K562 (cell line): ENCODE data around the gene ZNF319. TPM values are rescaled to one million over a fixed set of nuclear protein-coding genes. Genes with fewer than 3 reads are reported as not detected.
A peak's percentile ranks its signal among the peaks of the same experiment; 100 is the strongest.

Experiments
- ATAC-seq: fragments of 200-7000 bp; cut with Tn5 transposase; 3 replicates; pipeline ENCODE4 v1.9.1; 2020; ENCODE audit warnings: moderate library complexity
- BruUV-seq: library from RNA; stranded (reverse); fragments of 400-500 nt; replicated peaks from 2 replicates; lab custom pipeline; 2021; lab: Mats Ljungman, UMichigan
- CTCF ChIA-PET: fragments of 300-600 bp; formaldehyde crosslinking; extraction: SDS; loops from one replicate; lab custom pipeline; 2021; ENCODE audit warnings: low intra/inter-chr PET ratio; lab: Yijun Ruan, JAX
- POLR2A ChIA-PET: fragments of 300-600, 350-650 bp; sonication (Branson Sonifier 250); formaldehyde crosslinking; extraction: SDS; loops from one replicate; lab custom pipeline; 2021; ENCODE audit warnings: antibody characterized with exemption, inconsistent platforms; lab: Yijun Ruan, JAX
- DNase-seq, 4 experiments: peaks; one replicate each; pipeline versions ENCODE4 v3.0.0 to v3.0.0-alpha.2; 2011 to 2018; ENCODE audit warnings: low spot score in 3 of 4, mixed read lengths in 3 of 4; ENCODE audit errors: extremely low read depth in 1 of 4
- FAIRE-seq: peaks from 2 replicates; lab custom pipeline; 2011; peaks lifted over from hg19 to GRCh38; lab: Jason Lieb, UNC
- H2AFZ ChIP-seq: 2 replicates; pipeline ENCODE4 v1.6.0; 2011; ENCODE audit warnings: low read depth, low read length, control low read depth, inconsistent platforms
- H3K27ac ChIP-seq: fragments of 200-600 bp; 3 replicates; pipeline ENCODE4 v1.8.0; 2011; ENCODE audit warnings: low read depth, mild to moderate bottlenecking, control low read depth, inconsistent platforms, low read length, moderate library complexity, mixed read lengths; ENCODE audit errors: extremely low read depth
- H3K27me3 ChIP-seq, 2 experiments: fragments of 300-600 bp in 1 of 2; 2 replicates in 1 of 2; 3 replicates in 1 of 2; pipeline versions ENCODE4 v1.6.0 to v1.8.0; 2011; ENCODE audit warnings: inconsistent platforms in 2 of 2, low read length in 2 of 2, mild to moderate bottlenecking in 1 of 2, mixed read lengths in 1 of 2, moderate library complexity in 1 of 2; ENCODE audit not compliant: control insufficient read depth in 2 of 2, insufficient read depth in 2 of 2
- H3K36me3 ChIP-seq: fragments of 300-600 bp; 3 replicates; pipeline ENCODE4 v1.8.0; 2011; ENCODE audit warnings: mild to moderate bottlenecking, low read length, inconsistent platforms; ENCODE audit not compliant: control insufficient read depth, insufficient read depth
- H3K4me1 ChIP-seq, 2 experiments: fragments of 200-600 bp in 1 of 2; replicated peaks in 1 of 2; 2 replicates in 1 of 2; 3 replicates in 1 of 2; pipeline versions ENCODE4 v1.5.1 to v1.8.0; 2011; ENCODE audit warnings: inconsistent platforms in 2 of 2, low read length in 2 of 2, mild to moderate bottlenecking in 1 of 2, mixed read lengths in 1 of 2, moderate library complexity in 1 of 2; ENCODE audit not compliant: control insufficient read depth in 2 of 2, insufficient read depth in 2 of 2
- H3K4me2 ChIP-seq: 2 replicates; pipeline ENCODE4 v1.6.1; 2011; ENCODE audit warnings: low read length, control low read depth, inconsistent platforms, mixed read lengths; ENCODE audit not compliant: insufficient read depth
- H3K4me3 ChIP-seq: fragments of 200-600 bp; sonication (generic), shearing (Covaris generic); 2 replicates; pipeline ENCODE4 v1.5.1; 2016; ENCODE audit warnings: control low read depth, inconsistent platforms
- H3K79me2 ChIP-seq: fragments of 200-600 bp; 3 replicates; pipeline ENCODE4 v1.8.0; 2011; ENCODE audit warnings: low read length, inconsistent platforms; ENCODE audit not compliant: control insufficient read depth, insufficient read depth
- H3K9ac ChIP-seq, 2 experiments: 2 replicates each; pipeline versions ENCODE4 v1.6.0 to v1.6.1; 2011; ENCODE audit warnings: low read depth in 2 of 2, low read length in 2 of 2, control low read depth in 1 of 2, inconsistent platforms in 1 of 2, mild to moderate bottlenecking in 1 of 2, mixed read lengths in 1 of 2; ENCODE audit not compliant: insufficient read depth in 1 of 2
- H3K9me1 ChIP-seq: one replicate; pipeline ENCODE4 v1.6.0; 2011; ENCODE audit warnings: inconsistent platforms, mild to moderate bottlenecking, low read length, moderate library complexity; ENCODE audit not compliant: control insufficient read depth, insufficient read depth
- H3K9me3 ChIP-seq: replicated peaks from 2 replicates; pipeline ENCODE4 v1.5.1; 2011; ENCODE audit warnings: low read depth, low read length, inconsistent platforms; ENCODE audit not compliant: control insufficient read depth, insufficient read depth
- H4K20me1 ChIP-seq: replicated peaks from 2 replicates; pipeline ENCODE4 v1.6.1; 2011; ENCODE audit warnings: low read length, inconsistent platforms, mixed read lengths; ENCODE audit not compliant: control insufficient read depth, insufficient read depth
- ARID3A ChIP-seq: IDR thresholded peaks from 2 replicates; pipeline ENCODE4 v1.6.1; 2012; ENCODE audit warnings: low read depth, low read length, improper control_type of control experiment, borderline replicate concordance
- ATF2 ChIP-seq: sonication (generic); formaldehyde crosslinking; IDR thresholded peaks from 2 replicates; pipeline ENCODE4 v1.8.1; 2022; ENCODE audit warnings: missing genetic modification reagents
- HDAC1 ChIP-seq, 2 experiments: fragments of 450-650 bp; IDR thresholded peaks; 2 replicates each; pipeline ENCODE4 v1.6.1; 2016 to 2017; ENCODE audit warnings: inconsistent platforms in 1 of 2, mild to moderate bottlenecking in 1 of 2, moderate library complexity in 1 of 2
- MITF ChIP-seq: IDR thresholded peaks from 2 replicates; pipeline ENCODE4 v1.6.1; 2014; ENCODE audit warnings: antibody characterized with exemption
- MYC ChIP-seq, 2 experiments: fragments of 250-450 bp in 1 of 2; sonication (Bioruptor Pico) in 1 of 2; IDR thresholded peaks; 2 replicates each; pipeline versions ENCODE4 v1.5.1 to v1.6.1; 2012 to 2021; ENCODE audit warnings: low read depth in 2 of 2, borderline replicate concordance in 1 of 2, improper control_type of control experiment in 1 of 2, low read length in 1 of 2, mild to moderate bottlenecking in 1 of 2, moderate library complexity in 1 of 2
- PCBP1 ChIP-seq: fragments of 200-400 bp; formaldehyde crosslinking; IDR thresholded peaks from 2 replicates; pipeline ENCODE4 v1.6.1; 2018; ENCODE audit warnings: mild to moderate bottlenecking, low read depth, low read length; ENCODE audit not compliant: poor library complexity, severe bottlenecking
- PTBP1 ChIP-seq: fragments of 200-400 bp; formaldehyde crosslinking; IDR thresholded peaks from 2 replicates; pipeline ENCODE4 v1.6.1; 2017; ENCODE audit warnings: low read depth, low read length
- SIN3B ChIP-seq: fragments of 450-650 bp; IDR thresholded peaks from 2 replicates; pipeline ENCODE4 v1.6.1; 2017; ENCODE audit warnings: low read depth, mild to moderate bottlenecking, moderate library complexity
- SMARCB1 ChIP-seq: IDR thresholded peaks from 2 replicates; pipeline ENCODE4 v1.6.1; 2011; ENCODE audit warnings: improper control_type of control experiment, low read depth; ENCODE audit not compliant: insufficient read length
- U2AF1 ChIP-seq: fragments of 200-400 bp; formaldehyde crosslinking; optimal IDR thresholded peaks from 2 replicates; pipeline ENCODE3; 2017; ENCODE audit warnings: mild to moderate bottlenecking, low read depth, low read length, moderate library complexity
- ZBTB5 ChIP-seq: fragments of 450-650 bp; IDR thresholded peaks from 2 replicates; pipeline ENCODE4 v1.6.1; 2017; ENCODE audit warnings: antibody characterized with exemption
- ZKSCAN3 ChIP-seq: fragments of 250-450 bp; sonication (Bioruptor Pico); IDR thresholded peaks from 2 replicates; pipeline ENCODE4 v1.4.0; 2020
- ZZZ3 ChIP-seq: fragments of 450-650 bp; IDR thresholded peaks from 2 replicates; pipeline ENCODE4 v1.6.1; 2016; ENCODE audit warnings: antibody characterized with exemption, mild to moderate bottlenecking, moderate library complexity
- WGBS: fragments of 100-300 bp; shearing (Covaris generic); methylation state at CpG from one replicate; pipeline ENCODE4 v1.1.6; 2016; ENCODE audit warnings: low coverage, mixed read lengths; ENCODE audit not compliant: insufficient coverage; ENCODE audit errors: missing lambda C conversion rate; 5-methylcytosine and 5-hydroxymethylcytosine counted together
- in situ Hi-C: fragments of 300-500 bp; cut with MboI; formaldehyde crosslinking; loops from 4 replicates; pipeline ENCODE4 v1.15.0; 2018; ENCODE audit warnings: inconsistent platforms, mixed read lengths
- intact Hi-C: fragments of 100-400 bp; cut with micrococcal nuclease; formaldehyde crosslinking; loops from 2 replicates; pipeline ENCODE4 v1.14.2; 2022
- polyA plus RNA-seq, 8 experiments: library from polyadenylated mRNA; depleted of rRNA in 4 of 8; stranded (reverse) in 5 of 8; unstranded in 3 of 8; fragments of >200 nt; fragmentation: Nextera tagmentation in 2 of 8; fragmentation: Illumina TruSeq in 1 of 8; extraction: Ambion mirVana in 2 of 8; extraction: Trizol in 1 of 8; gene quantifications; 2 replicates each; pipeline versions ENCODE4 v1.2.1 to v1.2.3, GENCODE V29; 2011 to 2014; ENCODE audit warnings: inconsistent platforms in 1 of 8, missing spikeins in 1 of 8
- total RNA-seq, 7 experiments: library from RNA; depleted of rRNA in 6 of 7; stranded (reverse); fragments of >200 nt in 6 of 7; fragmentation: Illumina TruSeq in 2 of 7; extraction: Trizol in 2 of 7; gene quantifications; 2 replicates each; pipeline versions ENCODE4 v1.2.1 to v1.2.3, GENCODE V29; 2011 to 2021; ENCODE audit warnings: low replicate concordance in 1 of 7

Gene ZNF319
- total and polyA plus RNA-seq, 9 of the 15 experiments (the other 6 are each of a cell fraction or from before 2014, with no cell fraction given), result 0.20 to 5.7 (median 1.4) TPM

- H3K27me3 ChIP-seq, result no peaks in the 10 kb centered on the region
- WGBS, result 53% methylated on average over 8 of the region's 8 CpGs
- BruUV-seq, result TSS peak; percentile 87
- H3K79me2 ChIP-seq, result peaks cover under 1% of the 10 kb centered on the region; the same call in 1 of the 3 replicates
- FAIRE-seq (peak; percentile 82), DNase-seq (peak; percentile 46 to 73 (median 58)), ATAC-seq (peak; percentile 34; the same call in 2 of the 3 replicates)
- H3K4me1 ChIP-seq, result peaks cover 12 to 22% of the 10 kb centered on the region in 2 experiments; a peak in 4 of 5 replicates
- in situ Hi-C loops (no loop called here), intact Hi-C loops (loop anchor here (1.0 to 10.0 kb wide), 6 partner anchors 101 to 734 kb away; partner anchors contain the start of gene CSNK2A2)
- H3K4me2 ChIP-seq, result no peak overlapping the region
- no peak overlapping the region for H2AFZ ChIP-seq
- H3K9me1 ChIP-seq, result peaks cover under 1% of the 10 kb centered on the region
- peaks cover 16% of the 10 kb centered on the region; the same call in 1 of the 3 replicates for H3K36me3 ChIP-seq
- H3K9ac ChIP-seq, result no peak overlapping the region
- H3K4me3 ChIP-seq, result no peak overlapping the region
- H3K27ac ChIP-seq, result no peak overlapping the region
- H4K20me1 ChIP-seq, result no peaks in the 10 kb centered on the region
- ChIA-PET POLR2A (no interaction called here), CTCF (interaction anchor here (0.5 to 2.2 kb wide), 5 partner anchors 101 to 641 kb away, joined by 3 to 20 read pairs (median 3); no protein-coding TSS in a partner anchor)
- H3K9me3 ChIP-seq, result no peaks in the 10 kb centered on the region
- TF ChIP-seq ARID3A, result no peak
- TF ChIP-seq ZKSCAN3 (CRISPR knock-in tag), result no peak
- TF ChIP-seq HDAC1 (IDR thresholded peaks at IDR 0.05), result peak in 1 of 2 experiments; percentile 69; a peak in 2 of 4 replicates
- TF ChIP-seq MYC (IDR thresholded peaks at IDR 0.05; ENCODE audit: low read depth, low read length), result no peak
- no peak for TF ChIP-seq MYC (CRISPR knock-in tag; IDR thresholded peaks at IDR 0.05; ENCODE audit: borderline replicate concordance, low read depth)
- no peak for TF ChIP-seq ATF2 (CRISPR knock-in tag)
- TF ChIP-seq SMARCB1, result no peak
- TF ChIP-seq MITF, result no peak
- no peak for TF ChIP-seq ZZZ3
- TF ChIP-seq ZBTB5, result no peak
- TF ChIP-seq PCBP1, result no peak
- TF ChIP-seq U2AF1, result no peak
- TF ChIP-seq SIN3B, result no peak
- 0 out of 2 replicates have a peak, but pooled peaks have one; percentile 58 for TF ChIP-seq PTBP1
Observed at GRCh38 chr16:58020628-58021521, 20.4 kb upstream of the ZNF319 start.
